ENCODE results near the gene MRPL37.
"Not testable (repeated sequence)": the region's sequence is repeated elsewhere in the genome, so short reads cannot be mapped to it uniquely, and the experiment has no call there.

The MRPL37 gene

DNA sequence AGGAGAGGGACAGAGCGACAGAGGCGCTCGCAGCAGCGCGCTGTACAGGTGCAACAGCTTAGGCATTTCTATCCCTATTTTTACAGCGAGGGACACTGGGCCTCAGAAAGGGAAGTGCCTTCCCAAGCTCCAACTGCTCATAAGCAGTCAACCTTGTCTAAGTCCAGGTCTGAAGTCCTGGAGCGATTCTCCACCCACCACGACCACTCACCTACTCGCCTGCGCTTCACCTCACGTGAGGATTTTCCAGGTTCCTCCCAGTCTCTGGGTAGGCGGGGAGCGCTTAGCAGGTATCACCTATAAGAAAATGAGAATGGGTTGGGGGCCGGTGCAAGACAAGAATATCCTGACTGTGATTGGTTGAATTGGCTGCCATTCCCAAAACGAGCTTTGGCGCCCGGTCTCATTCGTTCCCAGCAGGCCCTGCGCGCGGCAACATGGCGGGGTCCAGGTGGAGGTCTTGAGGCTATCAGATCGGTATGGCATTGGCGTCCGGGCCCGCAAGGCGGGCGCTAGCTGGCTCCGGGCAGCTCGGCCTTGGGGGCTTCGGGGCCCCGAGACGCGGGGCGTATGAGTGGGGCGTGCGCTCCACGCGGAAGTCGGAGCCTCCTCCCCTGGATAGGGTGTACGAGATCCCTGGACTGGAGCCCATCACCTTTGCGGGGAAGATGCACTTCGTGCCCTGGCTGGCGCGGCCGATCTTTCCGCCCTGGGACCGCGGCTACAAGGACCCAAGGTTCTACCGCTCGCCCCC lies at the start of gene MRPL37, which contains the start of gene CYB5RL:
Gene MRPL37, plus strand, starts transcription at position 403 of the 754 bp plus-strand sequence. Its CDS starts 77 bp downstream, at position 480.
Gene CYB5RL, minus strand, starts transcription at position 266 of the 754 bp plus-strand sequence. CDS start 4,414 bp downstream, outside the sequence.
- DNase-seq: peak; percentile 48 to 96 (median 86)

DNA sequence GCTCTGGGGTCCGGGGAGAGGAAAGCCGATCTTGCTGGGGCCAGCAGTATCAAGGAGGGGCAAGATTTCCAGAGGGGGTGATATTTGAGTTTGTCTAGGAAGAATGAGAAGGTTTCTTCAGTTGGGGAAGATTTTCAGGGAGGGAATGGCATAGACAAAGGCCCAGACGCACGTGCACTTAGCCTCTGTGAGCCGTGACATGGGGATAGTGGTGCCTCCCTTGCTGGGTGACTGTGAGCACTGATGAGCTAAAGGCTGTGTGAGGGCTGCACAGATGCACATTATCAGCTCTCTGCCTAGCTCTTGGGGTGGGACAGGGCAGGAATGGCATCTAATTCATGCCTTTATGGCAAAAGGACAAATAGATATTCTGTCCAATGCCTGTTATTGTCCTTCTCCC lies 49.0 kb upstream of the MRPL37 start:
- DNase-seq: no peak

DNA sequence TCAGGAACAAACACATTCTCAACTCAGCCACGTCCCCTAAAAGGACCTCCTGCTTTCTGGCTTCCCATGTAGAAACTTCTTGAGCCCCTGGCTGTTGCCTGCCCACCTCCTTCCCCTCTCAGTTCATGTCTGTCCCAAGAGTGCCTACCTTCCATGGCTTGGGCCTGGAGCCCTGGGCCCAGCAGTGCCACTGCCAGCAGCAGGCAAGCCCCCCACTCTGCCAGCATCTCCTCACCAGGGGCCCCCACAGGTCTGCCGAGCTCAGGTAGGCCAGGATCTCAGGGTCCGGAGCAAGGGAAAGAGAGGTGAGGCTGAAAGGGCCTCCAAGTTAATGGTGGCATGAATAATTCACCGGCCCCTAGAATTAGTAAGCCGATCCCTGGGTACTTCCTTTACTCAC lies 47.3 kb upstream of the MRPL37 start, which contains the start of gene CDCP2:
Gene CDCP2, minus strand, starts transcription at position 305 of the 400 bp plus-strand sequence. Its CDS starts 78 bp downstream, at position 227.
- DNase-seq: no peak

DNA sequence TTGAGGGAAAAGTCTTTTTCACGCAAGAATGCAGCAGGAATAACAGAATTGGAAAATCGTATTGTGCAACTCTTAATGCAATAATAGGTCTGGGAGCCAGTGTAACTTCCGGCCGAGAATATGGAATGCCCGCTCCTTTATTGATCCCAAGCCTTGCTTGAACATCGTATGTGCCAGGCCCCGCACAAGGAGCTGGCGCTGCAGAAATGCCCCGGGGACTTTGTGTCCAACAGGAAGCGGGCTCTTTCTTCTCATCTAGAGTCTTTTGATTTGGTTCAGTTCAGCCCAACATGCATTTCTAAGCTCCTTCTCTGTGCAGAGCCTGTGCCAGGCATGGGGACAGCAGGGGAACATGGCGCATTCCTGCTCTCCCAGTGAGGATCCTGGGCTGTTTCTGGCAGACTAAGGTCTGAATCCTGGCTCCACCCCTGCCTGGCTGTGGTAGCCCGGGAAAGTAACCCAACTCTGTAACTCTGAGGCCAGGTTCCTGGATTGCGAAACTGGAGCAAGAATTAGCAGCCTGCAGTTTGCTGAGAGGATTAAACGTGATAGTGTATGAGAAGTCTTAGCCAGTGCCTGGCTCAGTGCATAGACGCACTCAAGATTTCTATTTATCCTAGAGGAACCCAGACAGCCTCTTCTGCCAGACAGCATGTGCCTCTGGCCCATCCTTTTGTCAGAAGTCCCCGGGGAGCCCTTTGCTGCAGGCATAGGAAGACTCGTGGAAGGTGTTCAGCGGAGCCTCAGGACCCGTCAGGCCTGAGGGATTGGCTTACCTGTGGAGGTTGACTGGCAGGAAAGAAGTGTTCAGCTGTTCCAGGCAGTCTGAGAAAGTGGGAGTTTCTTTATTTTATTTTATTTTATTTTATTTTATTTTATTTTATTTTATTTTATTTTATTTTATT lies 46.2 kb upstream of the MRPL37 start:
- peak in 2 of 56 donors; percentile 9 to 11 for DNase-seq

DNA sequence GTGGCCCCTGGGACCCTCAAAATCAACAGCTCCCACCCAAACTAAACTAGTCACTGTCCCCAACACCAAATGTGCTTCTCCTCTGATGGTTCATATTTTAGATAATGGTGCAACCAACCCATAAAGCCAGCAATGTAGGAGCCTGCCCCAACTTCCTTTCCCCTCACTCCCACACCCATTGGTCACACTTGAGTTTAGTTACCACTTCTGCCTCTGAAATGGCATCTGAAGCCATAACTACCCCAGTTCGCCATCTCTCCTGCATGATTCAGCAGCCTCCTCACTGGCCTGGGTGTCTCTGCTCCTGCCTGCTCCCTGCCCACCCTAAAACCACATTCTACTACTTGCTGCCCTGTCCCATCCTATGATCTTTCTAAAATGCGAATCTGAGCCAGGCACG lies 43.8 kb upstream of the MRPL37 start:
- no peak for DNase-seq

DNA sequence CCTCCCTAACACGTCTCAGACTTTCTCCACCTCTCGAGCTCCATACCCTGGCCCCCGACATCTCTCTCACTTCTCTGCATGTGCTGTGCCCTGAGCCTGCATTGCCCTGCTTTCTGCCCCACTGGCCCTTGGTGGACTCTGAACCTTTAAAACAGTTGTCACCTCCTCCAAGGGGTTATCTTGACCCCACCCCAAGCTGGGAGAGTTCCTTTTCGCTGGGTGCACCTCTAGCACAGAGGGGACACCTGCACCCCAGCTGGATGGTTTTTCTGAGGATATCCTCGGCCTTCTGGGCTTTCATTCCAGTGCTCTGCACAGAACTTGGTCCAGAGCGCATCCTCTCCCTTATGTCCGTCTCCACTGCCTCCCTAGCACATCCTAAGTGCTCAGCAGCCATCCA lies 43.0 kb upstream of the MRPL37 start:
- DNase-seq: no peak

DNA sequence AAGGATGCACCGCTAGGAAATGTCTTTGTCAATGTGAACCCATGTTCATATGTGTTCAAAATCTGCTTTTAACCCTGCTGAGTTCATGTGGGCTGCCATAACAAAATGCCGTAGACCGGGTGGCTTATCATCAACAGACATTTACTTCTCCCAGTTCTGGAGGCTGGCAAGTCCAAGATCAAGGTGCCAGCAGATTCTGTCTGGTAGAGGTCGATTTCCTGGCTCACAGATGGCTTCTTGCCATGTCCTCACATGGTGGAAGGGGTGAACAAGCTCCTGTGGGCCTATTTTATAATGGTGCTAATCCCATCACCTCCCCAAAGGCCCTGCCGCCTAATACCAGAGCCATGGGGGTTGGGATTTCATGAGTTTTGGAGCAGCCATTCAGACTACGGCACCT lies 42.6 kb upstream of the MRPL37 start:
- no peak for DNase-seq

DNA sequence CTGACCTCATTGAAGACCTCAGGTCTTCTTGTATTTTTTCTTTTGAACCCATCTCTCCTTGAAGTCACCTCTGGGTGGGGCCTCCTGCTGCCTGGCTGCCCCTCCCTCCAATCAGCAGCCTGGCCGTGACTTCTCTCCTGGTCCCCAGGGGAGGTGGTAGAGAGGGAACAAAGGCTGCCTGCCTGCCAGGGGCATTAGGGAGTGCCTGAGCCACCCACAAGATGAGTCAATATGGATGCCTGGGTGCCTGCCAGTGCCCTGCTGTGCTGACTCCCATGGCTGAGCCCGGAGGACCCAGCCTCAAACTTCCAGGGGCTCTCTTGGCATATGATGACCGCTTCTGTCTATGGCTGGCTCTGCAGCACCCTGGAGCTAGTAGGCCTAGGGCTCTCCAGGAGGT lies 41.9 kb upstream of the MRPL37 start:
- DNase-seq: no peak

DNA sequence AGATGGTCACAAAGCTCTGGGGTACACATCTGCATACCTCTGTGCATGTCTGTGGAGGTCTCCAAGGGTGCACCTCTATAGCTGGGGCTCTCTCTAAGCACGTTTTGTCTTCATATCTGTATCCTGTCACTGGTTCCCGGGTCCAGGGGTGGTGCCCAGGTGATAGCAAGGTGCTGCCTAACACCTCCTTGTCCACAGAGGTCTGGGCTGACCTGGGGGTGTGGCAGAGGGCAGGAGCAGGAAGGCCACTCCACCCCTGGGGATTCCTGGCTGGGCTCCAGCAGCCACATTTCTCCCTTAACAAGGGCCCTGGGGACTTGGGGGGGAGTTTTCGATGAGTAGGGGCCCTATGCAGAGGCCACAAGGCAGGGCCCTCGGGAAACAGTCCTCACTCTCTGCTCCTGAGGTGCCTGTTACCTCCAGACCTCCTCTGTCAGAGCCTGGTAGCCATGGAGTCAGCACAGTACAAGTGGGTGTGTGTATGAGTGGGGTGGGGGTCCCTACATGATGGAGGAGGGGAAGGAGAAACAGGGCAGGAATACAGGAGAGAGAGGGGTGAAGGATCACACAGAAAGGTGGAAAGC lies 40.1 kb upstream of the MRPL37 start:
- DNase-seq: no peak

DNA sequence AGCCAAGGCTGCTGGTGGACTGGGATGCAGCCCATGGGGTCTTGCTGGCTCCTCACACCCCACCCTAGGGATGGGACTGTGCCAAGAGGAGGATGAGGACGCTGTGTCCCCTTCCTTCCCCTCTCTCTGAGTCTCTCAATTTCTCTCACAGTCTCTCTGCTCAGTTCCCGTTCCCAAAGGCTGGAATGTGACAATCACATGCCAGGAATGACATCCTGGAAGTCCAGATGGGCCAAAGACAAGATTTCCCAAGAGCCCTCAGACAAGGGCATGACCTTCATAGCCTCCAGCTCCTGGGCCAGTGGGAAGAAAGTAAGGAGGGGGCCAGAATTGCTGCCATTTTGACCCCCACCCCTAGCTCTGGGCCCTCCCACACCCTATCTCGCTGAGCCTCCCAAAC lies 39.6 kb upstream of the MRPL37 start:
- DNase-seq: no peak

DNA sequence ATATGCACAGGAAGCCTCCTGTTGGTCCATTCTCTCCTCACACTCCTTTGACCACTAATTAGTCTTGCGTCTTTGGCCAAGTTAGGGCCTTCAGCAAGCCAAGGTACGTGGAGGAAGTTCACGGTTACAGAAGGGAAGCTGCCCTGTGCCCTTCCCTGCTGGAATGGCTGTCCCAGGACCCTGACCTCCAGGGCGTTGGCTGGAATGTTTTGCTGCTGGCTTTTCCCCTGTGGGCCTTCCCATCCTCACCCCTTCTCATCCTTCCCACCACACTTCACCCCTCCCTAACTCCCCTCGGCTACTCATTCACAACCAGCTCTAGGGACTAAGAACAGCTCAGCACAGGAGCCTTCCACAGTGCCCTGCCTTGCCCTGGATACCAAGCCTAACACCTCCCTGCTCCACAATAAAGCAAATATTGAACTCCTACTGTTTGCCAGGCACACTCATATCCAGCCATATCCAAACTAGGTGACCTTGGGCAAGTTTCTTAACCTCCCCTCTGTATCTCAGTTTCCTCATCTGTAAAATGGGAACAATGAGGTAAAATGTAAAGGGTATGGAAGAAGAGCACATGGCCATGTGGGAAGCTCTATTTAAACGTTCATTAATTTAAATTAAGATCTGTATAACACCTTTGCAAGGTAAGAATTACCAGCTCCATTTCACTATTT lies 38.3 kb upstream of the MRPL37 start:
- no peak for DNase-seq

DNA sequence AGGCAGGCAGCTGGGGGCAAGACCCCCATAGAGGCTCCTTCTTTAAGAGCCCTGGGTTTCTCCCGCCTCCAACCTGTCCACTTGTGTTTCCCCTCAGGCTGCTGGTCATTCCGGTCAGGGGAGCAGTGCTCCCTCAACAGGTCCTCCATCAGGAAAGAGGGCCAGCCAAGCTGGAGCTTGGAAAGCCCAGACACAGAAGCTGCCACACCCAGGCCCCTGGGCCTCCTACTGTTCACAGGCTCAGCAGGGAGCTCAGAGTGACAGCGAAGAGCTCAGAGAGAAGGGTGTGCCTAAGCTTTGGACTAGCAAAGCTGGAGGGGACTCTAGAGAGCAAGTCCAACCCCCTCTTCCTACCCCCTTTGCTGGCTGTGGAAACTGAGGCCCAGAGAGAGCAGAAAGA lies 36.9 kb upstream of the MRPL37 start:
- no peak for DNase-seq

DNA sequence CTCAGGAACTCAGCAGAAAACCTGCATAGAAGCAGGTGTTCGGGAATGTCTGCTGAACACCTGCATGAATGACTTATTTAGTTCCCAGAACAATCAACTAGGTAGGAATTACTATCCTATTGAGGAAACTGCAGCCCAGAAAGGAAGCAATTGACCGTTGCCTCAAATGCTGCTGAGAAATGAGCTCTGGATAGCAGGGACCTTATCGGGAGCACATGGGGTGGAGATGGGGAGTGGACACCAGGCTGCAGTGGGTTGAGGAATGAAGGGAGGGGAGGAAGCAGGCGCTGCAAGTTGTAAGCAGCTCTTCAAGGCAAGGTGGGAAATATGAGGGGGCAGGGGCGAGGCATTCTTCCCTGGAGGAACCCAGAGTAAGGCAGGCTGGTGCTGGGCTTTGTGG lies 36.4 kb upstream of the MRPL37 start:
- DNase-seq: no peak

DNA sequence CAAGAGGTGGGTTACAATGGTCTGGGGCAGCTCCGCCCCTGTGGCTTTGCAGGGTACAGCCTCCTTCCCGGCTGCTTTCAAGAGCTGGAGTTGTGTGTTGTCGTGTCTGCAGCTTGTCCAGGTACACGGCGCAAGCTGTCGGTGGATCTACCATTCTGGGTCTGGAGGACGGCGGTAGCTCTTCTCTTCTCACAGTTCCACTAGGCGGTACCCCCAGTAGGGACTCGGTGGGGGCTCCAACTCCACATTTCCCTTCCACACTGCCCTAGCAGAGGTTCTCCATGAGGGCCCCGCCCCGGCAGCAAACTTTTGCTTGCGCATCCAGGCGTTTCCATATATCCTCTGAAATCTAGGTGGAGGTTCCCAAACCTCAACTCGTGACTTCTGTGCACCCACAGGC lies 34.8 kb upstream of the MRPL37 start:
- no peak for DNase-seq

DNA sequence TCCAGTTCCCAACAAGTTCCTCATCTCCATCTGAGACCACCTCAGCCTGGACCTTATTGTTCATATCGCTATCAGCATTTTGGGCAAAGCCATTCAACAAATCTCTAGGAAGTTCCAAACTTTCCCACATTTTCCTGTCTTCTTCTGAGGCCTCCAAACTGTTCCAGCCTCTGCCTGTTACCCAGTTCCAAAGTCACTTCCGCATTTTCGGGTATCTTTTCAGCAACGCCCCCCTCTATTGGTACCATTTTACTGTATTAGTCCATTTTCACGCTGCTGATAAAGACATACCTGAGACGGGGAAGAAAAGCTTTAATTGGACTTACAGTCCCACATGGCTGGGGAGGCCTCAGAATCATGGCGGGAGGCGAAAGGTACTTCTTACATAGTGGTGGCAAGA lies 33.6 kb upstream of the MRPL37 start:
- DNase-seq: not testable (repeated sequence)

DNA sequence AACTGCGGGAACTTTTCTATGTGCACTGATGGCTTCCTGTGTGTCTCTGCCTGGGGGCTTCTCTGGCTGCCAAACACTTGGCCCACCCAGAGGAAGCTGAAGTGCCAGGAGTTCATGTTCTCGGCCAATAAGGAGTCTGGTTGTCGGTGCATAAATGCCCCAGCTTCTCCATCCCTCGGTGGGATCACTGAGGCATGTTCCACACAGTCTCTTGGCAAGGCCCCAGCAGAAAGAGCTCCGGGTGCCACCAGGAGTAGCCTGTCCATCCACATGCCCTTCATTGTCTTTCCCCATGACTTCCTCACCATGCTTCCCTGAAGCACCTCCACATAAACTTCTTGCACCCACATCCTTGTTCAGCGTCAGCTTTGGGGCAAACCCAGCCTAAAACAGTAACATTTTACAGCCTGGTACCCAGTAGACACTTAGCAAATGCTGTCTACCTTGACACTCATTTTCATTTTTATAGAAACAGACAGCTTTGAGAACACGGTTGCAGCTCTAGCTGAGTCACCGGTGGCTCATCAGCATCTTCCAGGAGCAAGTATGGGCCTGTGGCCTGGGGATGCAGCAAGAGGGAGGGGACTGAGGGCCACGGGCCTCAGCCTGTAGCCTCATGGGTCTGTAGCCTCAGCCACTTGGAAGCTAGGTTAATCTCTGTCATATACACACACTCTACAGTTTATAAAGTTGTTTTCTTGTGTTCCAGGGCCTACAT lies 32.4 kb upstream of the MRPL37 start:
- peak in 15 of 56 donors; percentile 7 to 63 (median 29) for DNase-seq

DNA sequence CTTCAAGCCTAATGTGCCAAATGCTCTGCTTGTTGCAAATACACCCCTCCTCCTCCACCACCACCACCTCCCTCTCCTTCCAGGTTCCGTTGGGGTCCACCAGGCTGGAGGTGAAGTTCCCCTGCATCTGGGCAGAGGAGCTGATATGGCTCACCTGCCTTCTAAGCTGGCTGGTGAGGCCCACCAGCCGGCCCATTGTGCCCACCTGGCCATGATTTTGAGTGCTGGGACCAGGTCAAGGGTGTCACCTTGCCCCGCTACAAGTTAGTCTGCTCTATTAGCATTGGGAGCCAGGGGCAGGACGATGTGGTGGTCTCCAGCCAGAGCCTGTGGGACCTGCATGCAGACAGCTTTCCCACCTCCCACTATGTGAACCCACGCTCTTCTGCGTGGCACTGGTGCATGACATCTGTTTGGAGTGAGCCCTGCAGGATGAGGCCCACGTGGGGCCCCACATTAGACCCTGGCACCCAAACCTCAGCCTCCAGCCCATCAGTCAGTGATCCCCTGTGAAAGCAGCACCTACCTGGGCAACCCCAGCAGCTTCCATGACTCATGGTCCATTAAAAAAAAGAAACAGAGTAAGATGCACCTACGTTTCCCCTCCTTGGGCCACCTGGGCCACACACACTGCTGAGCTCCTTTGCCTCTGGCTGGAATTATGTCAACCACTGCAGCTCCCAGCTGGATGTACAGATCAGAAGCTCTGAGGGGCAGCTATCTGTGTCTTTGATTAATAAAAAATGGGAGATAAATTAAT lies 31.6 kb upstream of the MRPL37 start:
- no peak for DNase-seq

DNA sequence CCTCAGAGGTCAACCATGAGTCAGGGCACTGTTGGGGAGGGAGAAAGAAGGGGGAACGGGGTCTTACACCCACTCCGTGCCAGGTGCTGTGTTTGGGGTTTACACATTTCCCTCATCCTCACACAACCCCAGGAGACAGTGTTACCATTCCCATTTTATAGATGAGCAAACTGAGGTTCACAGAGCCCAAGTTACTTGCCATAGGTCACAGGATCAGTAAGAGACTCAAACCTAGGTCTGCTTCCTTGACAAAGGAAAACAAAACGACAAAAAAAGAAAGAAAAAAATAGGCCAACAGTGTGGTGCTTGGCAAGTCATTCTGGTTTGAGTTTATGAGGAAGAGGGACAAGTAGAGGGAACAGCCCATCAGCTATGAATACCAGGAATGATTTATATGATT lies 30.9 kb upstream of the MRPL37 start:
- no peak for DNase-seq

DNA sequence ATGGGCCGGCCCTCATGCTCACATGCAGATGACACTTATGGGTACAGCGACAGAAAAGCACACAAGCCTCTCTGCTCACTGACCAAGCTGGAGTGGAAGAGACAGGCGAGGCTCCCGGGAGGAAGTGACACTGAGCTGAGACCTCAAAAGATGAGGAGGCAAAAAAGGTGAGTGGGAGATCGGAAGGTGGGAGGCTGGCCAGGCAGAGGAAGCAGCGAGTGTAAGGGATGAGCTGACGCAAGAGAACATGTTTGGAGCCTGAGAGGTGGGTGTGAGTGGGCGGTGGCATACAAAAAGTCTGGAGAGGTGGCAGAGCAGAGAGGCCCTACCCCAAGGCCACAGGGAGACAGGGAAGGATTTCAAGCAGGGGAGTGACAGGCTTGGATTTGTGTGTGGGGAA lies 29.0 kb upstream of the MRPL37 start:
- peak in 6 of 56 donors; percentile 5 to 63 (median 20) for DNase-seq

DNA sequence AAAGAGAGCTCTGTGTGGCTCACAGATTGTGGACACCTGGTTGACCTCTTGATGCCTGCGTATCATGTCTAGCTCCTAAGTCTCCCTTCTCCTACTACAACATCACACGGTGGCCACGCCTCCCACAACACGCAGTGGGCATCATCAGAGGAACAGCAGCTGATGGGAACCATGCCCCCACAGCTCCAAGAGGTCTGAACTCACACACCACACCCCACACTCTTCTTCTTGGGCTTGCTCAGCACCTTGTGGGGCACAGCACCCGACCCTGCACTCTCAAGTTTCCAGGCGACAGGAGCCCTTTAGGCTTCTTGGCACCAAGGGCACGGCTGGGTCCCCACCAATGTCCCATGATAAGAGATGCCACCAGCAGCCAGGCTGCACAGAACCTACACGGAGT lies 28.4 kb upstream of the MRPL37 start:
- no peak for DNase-seq

Measured in nucleus accumbens (tissue), 56 donors.